Spleen (tissue), 13 donors: ENCODE measurements around the gene REEP3. TPM values are rescaled to one million over a fixed set of nuclear protein-coding genes. Genes with fewer than 3 reads are reported as not detected.
A peak's percentile ranks its signal among the peaks of the same experiment; 100 is the strongest.

Source experiments
- DNase-seq: peaks from one replicate; pipeline ENCODE4 v3.0.0-alpha.2; 2020
- H3K27ac ChIP-seq, 8 donors: fragments of 200-600 bp; sonication (generic) in 7 of 8; 1 replicate in 4 of 8; 2 replicates in 4 of 8; pipeline versions ENCODE4 v1.5.0 to v1.8.0; 2016 to 2021; ENCODE audit warnings: inconsistent platforms in 4 of 8, mild to moderate bottlenecking in 4 of 8, moderate library complexity in 1 of 8
- H3K27me3 ChIP-seq, 7 donors: fragments of 200-600 bp; sonication (generic) in 6 of 7; replicated peaks in 1 of 7; 1 replicate in 4 of 7; 2 replicates in 3 of 7; pipeline versions ENCODE4 v1.5.0 to v1.8.0; 2016 to 2021; ENCODE audit warnings: inconsistent platforms in 3 of 7, mild to moderate bottlenecking in 1 of 7
- H3K36me3 ChIP-seq, 6 donors: fragments of 200-600 bp; sonication (generic) in 5 of 6; 1 replicate in 4 of 6; 2 replicates in 2 of 6; pipeline versions ENCODE4 v1.5.0 to v1.8.0; 2016 to 2021; ENCODE audit warnings: inconsistent platforms in 2 of 6
- H3K4me1 ChIP-seq, 6 donors: fragments of 200-600 bp; sonication (generic) in 5 of 6; 1 replicate in 3 of 6; 2 replicates in 3 of 6; pipeline versions ENCODE4 v1.5.0 to v1.8.0; 2016 to 2021; ENCODE audit warnings: inconsistent platforms in 3 of 6
- H3K4me3 ChIP-seq, 8 donors: fragments of 200-600 bp; sonication (generic) in 7 of 8; 1 replicate in 4 of 8; 2 replicates in 4 of 8; pipeline versions ENCODE4 v1.5.0 to v1.8.0; 2016 to 2021; ENCODE audit warnings: inconsistent platforms in 4 of 8, mild to moderate bottlenecking in 4 of 8, moderate library complexity in 2 of 8
- H3K9me3 ChIP-seq, 8 donors: fragments of 200-600 bp; sonication (generic) in 7 of 8; 1 replicate in 4 of 8; 2 replicates in 4 of 8; pipeline versions ENCODE4 v1.5.0 to v1.8.0; 2016 to 2021; ENCODE audit warnings: inconsistent platforms in 4 of 8
- CTCF ChIP-seq, 11 experiments: fragments of 200-600 bp in 7 of 11; fragments of 450-650 bp in 4 of 11; sonication (generic) in 4 of 11; IDR thresholded peaks in 8 of 11; conservative IDR thresholded peaks in 3 of 11; 1 replicate in 7 of 11; 2 replicates in 4 of 11; pipeline versions ENCODE4 v1.4.0 to v1.8.0; 2016 to 2021; ENCODE audit warnings: antibody characterized with exemption in 11 of 11, inconsistent platforms in 4 of 11, mild to moderate bottlenecking in 1 of 11
- POLR2A ChIP-seq, 3 donors: fragments of 450-650 bp; IDR thresholded peaks; one replicate each; pipeline ENCODE4 v1.5.1; 2017; ENCODE audit warnings: antibody characterized with exemption in 3 of 3, mild to moderate bottlenecking in 1 of 3
- POLR2AphosphoS5 ChIP-seq, 3 donors: sonication (generic); formaldehyde crosslinking; IDR thresholded peaks; one replicate each; pipeline ENCODE4 v1.5.1; 2017; ENCODE audit warnings: antibody characterized with exemption in 3 of 3
- WGBS, 5 donors: extraction: QIAGEN DNeasy Blood & Tissue Kit in 3 of 5; methylation state at CpG; one replicate each; pipeline versions ENCODE4 v1.1.5 to v1.1.7; 2013 to 2018; 5-methylcytosine and 5-hydroxymethylcytosine counted together
- intact Hi-C: fragments of 100-400 bp; cut with DNase I; formaldehyde crosslinking; loops from one replicate; pipeline ENCODE4 v1.15.0; 2023; ENCODE audit warnings: low total_unique reads
- long read RNA-seq, 2 donors: transcript quantifications; one replicate each; lab custom pipeline, GENCODE V29; 2026
- polyA plus RNA-seq, 3 donors: library from polyadenylated mRNA; stranded (reverse); fragments of 200-250 nt; gene quantifications; one replicate each; pipeline ENCODE4 v1.2.1, GENCODE V29; 2013
- total RNA-seq, 7 donors: library from RNA; depleted of rRNA in 3 of 7; stranded (reverse); fragments of >200 nt in 3 of 7; fragmentation: NEBNext Ultra II Directional in 4 of 7; extraction: Animal tissue kit (Norgen Biotek cat#: 25700) in 4 of 7; gene quantifications; one replicate each; pipeline versions ENCODE4 v1.1.0 to v1.2.1, GENCODE V29; 2016 to 2021
- donor health status: healthy with polysubstance abuse.
- donor health status: DM: no; HTN: no; CAD: no; lungs with moderate emphysema.
- donor health status: DM: no; HTN: no; CAD: no.
- donor health status: Bipolar disorder and iron deficiency.
- donor health status: healthy.
- donor health status: DM: no; HTN: no; CAD: no.
- donor health status: DM: yes; HTN: yes; CAD: no.

Gene REEP3
- total RNA-seq (10 to 100 TPM; 17.1 to 46.5 (median 29.1) TPM), polyA plus RNA-seq (1 to 10 TPM; 4.0 to 5.5 (median 5.2) TPM)
- long read RNA-seq, donor 1, full-length matches to known transcripts: 7 of 13 reads
- long read RNA-seq, donor 1, partial matches to known transcripts: 6 of 13 reads
- long read RNA-seq, donor 1, other reads (novel, unspliced or antisense): 0 of 13 reads
- long read RNA-seq, donor 2, full-length matches to known transcripts: 4 of 27 reads
- long read RNA-seq, donor 2, partial matches to known transcripts: 23 of 27 reads
- long read RNA-seq, donor 2, other reads (novel, unspliced or antisense): 0 of 27 reads

DNA sequence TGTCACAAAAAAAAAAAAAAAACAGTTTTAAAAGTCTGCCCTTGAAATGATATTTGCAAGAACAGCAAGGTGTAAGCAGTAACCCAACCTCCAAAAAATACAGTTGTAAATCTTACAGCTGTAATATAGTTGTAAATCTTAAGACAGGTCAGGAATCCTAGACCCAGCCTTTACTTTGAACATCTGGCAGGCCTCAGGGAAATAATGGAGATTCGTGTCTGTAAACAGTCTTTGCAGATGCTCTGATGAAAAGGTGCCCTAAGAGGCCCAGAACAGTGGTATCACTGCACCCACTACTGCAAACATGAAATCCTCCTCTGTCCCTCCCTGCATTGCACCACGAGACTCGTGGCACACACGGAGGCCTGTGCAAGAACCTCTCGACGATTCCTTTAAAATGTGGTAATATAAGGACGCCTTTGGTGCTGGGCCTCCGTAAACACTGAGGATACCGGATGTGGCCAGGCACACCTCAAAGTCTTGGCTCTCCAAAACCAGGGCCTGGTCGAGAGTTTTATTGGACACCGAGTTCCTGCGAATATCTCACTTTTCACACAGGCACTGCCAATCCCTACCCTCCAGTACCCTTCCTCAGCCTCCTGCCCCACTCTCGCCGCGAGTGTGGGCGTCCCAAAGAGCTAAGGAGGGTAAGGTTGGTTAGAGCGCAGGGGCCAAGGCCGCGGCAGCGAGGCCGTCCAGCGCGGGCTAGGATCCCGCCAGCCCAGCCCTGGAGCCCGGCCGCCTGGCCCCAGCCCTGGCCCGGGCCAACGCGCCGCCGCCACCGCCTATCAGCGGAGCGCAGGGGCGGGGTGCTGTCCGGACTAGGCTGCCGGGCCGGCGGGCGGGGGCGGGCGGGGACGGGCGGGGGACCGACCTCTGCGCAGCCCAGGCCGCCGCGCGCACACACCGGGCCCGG is at the start of gene REEP3:
REEP3 (plus strand) TSS at position 902 of the 916 bp plus-strand sequence. CDS start 145 bp downstream, outside the sequence.
- Histone ChIP-seq H3K4me1 (peaks cover 19 to 71% (median 51%) of the 10 kb centered on the region in 6 donors), H3K9me3 (no peaks in the 10 kb centered on the region), H3K4me3 (peak within 1 kb of the TSS; percentile 61 to 94 (median 72)), H3K27ac (peak within 1 kb of the TSS; percentile 90 to 98 (median 98)), H3K27me3 (no peaks in the 10 kb centered on the region), H3K36me3 (no peaks in the 10 kb centered on the region)
- TF ChIP-seq CTCF (IDR thresholded peaks at IDR 0.05 in 8 of 11, conservative IDR thresholded peaks at IDR 0.05 in 3 of 11) (no peak), POLR2AphosphoS5 (IDR thresholded peaks at IDR 0.05) (peak in 1 of 3 donors; percentile 44), POLR2A (IDR thresholded peaks at IDR 0.05) (no peak)
- DNase-seq: no peak
- intact Hi-C loops: no loop called here
- 8 to 23% (median 13%) methylated on average over 23 to 52 of the region's 52 CpGs for WGBS, 5 donors

DNA sequence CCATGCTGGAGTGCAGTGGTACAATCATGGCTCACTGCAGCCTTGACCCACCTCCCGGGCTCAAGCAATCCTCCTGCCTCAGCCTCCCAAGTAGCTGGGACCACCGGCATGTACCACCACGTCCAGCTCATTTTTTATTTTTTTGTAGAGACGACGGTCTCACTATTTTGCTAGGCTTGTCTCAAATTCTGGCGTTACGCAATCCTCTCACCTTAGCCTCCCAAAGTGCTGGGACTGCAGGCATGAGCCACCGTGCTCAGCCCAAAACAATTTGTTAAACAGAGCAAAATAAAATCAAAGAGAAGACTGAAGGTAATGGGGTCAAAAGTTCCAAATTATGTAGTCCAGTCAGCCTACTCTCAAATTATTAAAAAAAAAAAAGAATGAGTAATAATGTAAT is 46.7 kb upstream of the REEP3 start:
- 90 to 99% (median 95%) methylated on average over 8 of the region's 8 CpGs for WGBS, 5 donors
- Histone ChIP-seq H3K27ac (no peak overlapping the region), H3K36me3 (no peaks in the 10 kb centered on the region), H3K9me3 (no peaks in the 10 kb centered on the region), H3K4me1 (peaks cover 0 to 15% (median 5%) of the 10 kb centered on the region in 6 donors), H3K4me3 (no peak overlapping the region), H3K27me3 (no peaks in the 10 kb centered on the region)
- no peak for DNase-seq
- TF ChIP-seq POLR2AphosphoS5 (IDR thresholded peaks at IDR 0.05) (no peak), POLR2A (IDR thresholded peaks at IDR 0.05) (no peak), CTCF (IDR thresholded peaks at IDR 0.05 in 8 of 11, conservative IDR thresholded peaks at IDR 0.05 in 3 of 11) (no peak)
- intact Hi-C loops: no loop called here

GRCh38 chr10:63477927-63478326 is 43.3 kb upstream of the REEP3 start:
- no peaks in the 10 kb centered on the region for H3K27me3 ChIP-seq
- H3K27ac ChIP-seq: no peak overlapping the region
- H3K4me3 ChIP-seq: no peak overlapping the region
- intact Hi-C loops: no loop called here
- no peaks in the 10 kb centered on the region for H3K9me3 ChIP-seq
- DNase-seq: no peak
- H3K4me1 ChIP-seq: peaks cover 0 to 22% (median 5%) of the 10 kb centered on the region in 6 donors
- 32 to 58% (median 35%) methylated on average over 1 of the region's 1 CpG for WGBS, 5 donors
- TF ChIP-seq POLR2AphosphoS5 (IDR thresholded peaks at IDR 0.05) (no peak), POLR2A (IDR thresholded peaks at IDR 0.05) (no peak), CTCF (IDR thresholded peaks at IDR 0.05 in 8 of 11, conservative IDR thresholded peaks at IDR 0.05 in 3 of 11) (no peak)
- no peaks in the 10 kb centered on the region for H3K36me3 ChIP-seq

GRCh38 chr10:63478564-63478963 is 42.6 kb upstream of the REEP3 start:
- Histone ChIP-seq H3K27ac (no peak overlapping the region), H3K9me3 (no peaks in the 10 kb centered on the region), H3K4me1 (peaks cover 0 to 22% (median 5%) of the 10 kb centered on the region in 6 donors), H3K27me3 (no peaks in the 10 kb centered on the region), H3K36me3 (no peaks in the 10 kb centered on the region), H3K4me3 (no peak overlapping the region)
- intact Hi-C loops: no loop called here
- DNase-seq: no peak
- WGBS, 5 donors: 82 to 91% (median 85%) methylated on average over 3 of the region's 3 CpGs
- no peak for TF ChIP-seq POLR2A (IDR thresholded peaks at IDR 0.05)
- TF ChIP-seq POLR2AphosphoS5 (IDR thresholded peaks at IDR 0.05): no peak
- TF ChIP-seq CTCF (IDR thresholded peaks at IDR 0.05 in 8 of 11, conservative IDR thresholded peaks at IDR 0.05 in 3 of 11): no peak
